ENCODE results near the gene SLC34A1. TPM values are rescaled to one million over a fixed set of nuclear protein-coding genes. Genes with fewer than 3 reads are reported as not detected.
A peak's percentile ranks its signal among the peaks of the same experiment; 100 is the strongest.

The SLC34A1 gene
- total RNA-seq, 1 donor from 2014 or later, result not detected

DNA sequence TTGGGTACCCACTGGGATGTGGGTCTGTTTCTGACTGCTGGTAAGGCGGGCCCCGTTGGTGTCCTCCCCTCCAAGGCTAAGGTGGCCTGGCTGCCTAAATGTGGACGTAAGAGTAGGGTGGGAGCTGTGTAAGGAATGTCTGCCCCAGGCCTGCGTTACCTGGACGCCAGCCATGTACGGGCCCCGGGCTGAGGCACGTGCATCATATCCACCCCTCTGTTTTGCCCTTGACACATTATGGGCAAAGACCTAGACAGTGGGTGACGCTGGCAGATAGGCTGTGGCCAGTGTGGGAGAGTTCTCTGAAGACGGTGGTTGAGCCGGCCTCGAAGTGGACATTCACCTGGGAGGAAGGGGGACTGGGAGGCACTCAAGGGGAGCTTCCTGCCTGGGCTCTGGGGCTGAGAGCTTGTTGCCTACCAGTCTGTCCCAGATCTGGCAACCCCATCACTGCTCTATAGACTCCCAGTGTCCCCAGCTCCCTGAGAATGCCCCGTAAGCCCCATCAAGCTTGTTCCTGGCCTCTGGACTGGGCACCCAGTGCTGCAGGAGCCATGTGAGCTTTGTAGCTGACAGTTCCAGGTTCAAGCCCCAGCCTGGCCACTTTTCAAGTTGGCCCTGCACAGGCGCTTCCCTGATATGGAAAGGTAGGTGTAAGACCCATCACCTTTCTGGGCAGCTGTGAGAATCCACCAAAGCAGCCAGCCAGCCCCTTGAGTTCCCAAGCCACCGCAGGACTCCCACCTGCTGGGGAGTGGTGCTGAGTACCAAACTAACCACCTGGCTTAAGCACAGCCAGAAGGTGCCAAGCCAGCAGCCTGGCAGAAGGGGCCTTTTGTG is 59.1 kb downstream of the SLC34A1 start:
- peaks cover 8% of the 10 kb centered on the region for H4K20me1 ChIP-seq (ENCODE audit: insufficient read depth, low read length)
- Mint-ChIP-seq H3K9me3 (ENCODE audit: unreplicated experiment) (peaks cover 1% of the 10 kb centered on the region), H3K4me3 (ENCODE audit: unreplicated experiment) (no peak overlapping the region), H3K4me1 (ENCODE audit: low read depth, unreplicated experiment) (peaks cover 16% of the 10 kb centered on the region), H3K27ac (ENCODE audit: unreplicated experiment) (peak overlapping the region; percentile 18), H3K36me3 (ENCODE audit: low read depth, unreplicated experiment) (peaks cover 10% of the 10 kb centered on the region), H3K27me3 (ENCODE audit: low read depth, unreplicated experiment) (no peaks in the 10 kb centered on the region)
- TF ChIP-seq, protein P1, sequence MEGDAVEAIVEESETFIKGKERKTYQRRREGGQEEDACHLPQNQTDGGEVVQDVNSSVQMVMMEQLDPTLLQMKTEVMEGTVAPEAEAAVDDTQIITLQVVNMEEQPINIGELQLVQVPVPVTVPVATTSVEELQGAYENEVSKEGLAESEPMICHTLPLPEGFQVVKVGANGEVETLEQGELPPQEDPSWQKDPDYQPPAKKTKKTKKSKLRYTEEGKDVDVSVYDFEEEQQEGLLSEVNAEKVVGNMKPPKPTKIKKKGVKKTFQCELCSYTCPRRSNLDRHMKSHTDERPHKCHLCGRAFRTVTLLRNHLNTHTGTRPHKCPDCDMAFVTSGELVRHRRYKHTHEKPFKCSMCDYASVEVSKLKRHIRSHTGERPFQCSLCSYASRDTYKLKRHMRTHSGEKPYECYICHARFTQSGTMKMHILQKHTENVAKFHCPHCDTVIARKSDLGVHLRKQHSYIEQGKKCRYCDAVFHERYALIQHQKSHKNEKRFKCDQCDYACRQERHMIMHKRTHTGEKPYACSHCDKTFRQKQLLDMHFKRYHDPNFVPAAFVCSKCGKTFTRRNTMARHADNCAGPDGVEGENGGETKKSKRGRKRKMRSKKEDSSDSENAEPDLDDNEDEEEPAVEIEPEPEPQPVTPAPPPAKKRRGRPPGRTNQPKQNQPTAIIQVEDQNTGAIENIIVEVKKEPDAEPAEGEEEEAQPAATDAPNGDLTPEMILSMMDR (IDR thresholded peaks at IDR 0.05; ENCODE audit: insufficient read depth, low read depth, low read length), result no peak
- no peak for TF ChIP-seq EZH2 (IDR thresholded peaks at IDR 0.05; ENCODE audit: insufficient read depth, low read length)
- no peaks in the 10 kb centered on the region for H3K36me3 ChIP-seq (ENCODE audit: insufficient read depth, low read length)
- FAIRE-seq (no peak), DNase-seq (ENCODE audit: low read depth) (no peak)
- H2AFZ ChIP-seq (ENCODE audit: low read depth, low read length), result no peak overlapping the region
- H3K4me3 ChIP-seq (ENCODE audit: insufficient read depth, low read depth, low read length), result no peak overlapping the region
- H3K9ac ChIP-seq (ENCODE audit: low read length), result no peak overlapping the region
- H3K27ac ChIP-seq (ENCODE audit: low read depth, low read length), result no peak overlapping the region
- H3K9me3 ChIP-seq (ENCODE audit: insufficient read depth, low read depth, low read length), result no peaks in the 10 kb centered on the region
- H3K27me3 ChIP-seq (ENCODE audit: insufficient read depth, low read length), result no peaks in the 10 kb centered on the region
- H3K4me2 ChIP-seq (ENCODE audit: low read length), result no peak overlapping the region
- H3K4me1 ChIP-seq (ENCODE audit: insufficient read depth, low read length), result peaks cover 16% of the 10 kb centered on the region
- no peaks in the 10 kb centered on the region for H3K79me2 ChIP-seq (ENCODE audit: insufficient read depth, low read length)

DNA sequence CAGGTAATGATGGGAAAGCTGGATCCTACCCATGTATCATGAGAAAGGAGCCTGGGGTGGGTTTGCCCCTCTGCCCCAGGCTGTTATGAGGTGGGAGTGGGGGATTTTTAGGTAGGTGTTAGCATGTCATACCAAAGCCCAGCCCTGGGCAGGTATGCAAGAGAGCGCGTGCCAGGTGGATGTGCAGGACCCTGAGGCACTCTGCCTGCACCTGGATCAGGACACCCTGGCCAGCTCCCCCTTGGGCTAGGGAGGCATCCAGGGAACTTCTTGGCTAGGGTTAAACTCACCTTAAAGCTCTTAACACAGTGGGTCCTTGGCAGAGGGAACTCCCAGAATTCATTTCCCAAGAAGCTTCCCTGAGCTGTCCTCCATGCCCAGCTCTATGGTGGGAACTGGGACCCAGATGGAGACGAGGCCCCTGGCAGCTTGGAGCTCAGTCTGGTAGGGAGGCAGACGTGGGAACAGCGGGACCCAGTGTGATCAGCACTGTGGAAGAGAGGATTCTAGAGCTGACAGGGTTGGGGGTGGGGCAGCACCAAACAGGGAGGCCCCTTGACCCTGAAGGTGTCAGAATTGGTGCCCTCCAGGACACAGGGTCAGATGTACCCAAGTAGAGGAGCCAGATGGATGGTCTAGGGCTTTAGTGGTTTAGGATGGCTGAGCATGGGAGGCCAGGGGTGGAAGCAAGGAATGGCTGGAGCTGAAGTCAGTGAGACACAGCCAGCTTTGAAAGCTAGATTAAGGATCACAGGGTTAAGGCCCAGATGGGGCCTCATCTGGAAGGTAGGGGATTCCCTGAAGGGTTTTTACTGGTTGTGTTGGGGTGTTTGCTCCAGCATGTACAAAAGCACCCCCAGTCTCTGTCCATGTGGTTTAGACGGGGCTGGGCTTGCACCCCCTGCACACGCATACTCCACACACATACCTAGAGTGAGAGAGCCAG is 60.1 kb downstream of the SLC34A1 start:
- peak overlapping the region; percentile 18 for H3K27ac Mint-ChIP-seq (ENCODE audit: unreplicated experiment)
- no peak overlapping the region for H3K4me3 Mint-ChIP-seq (ENCODE audit: unreplicated experiment)
- H3K36me3 Mint-ChIP-seq (ENCODE audit: low read depth, unreplicated experiment), result peaks cover 8% of the 10 kb centered on the region

More for the DNA sequence above, 60.1 kb downstream of the SLC34A1 start:
- Histone ChIP-seq H3K9ac (ENCODE audit: low read length) (no peak overlapping the region), H3K36me3 (ENCODE audit: insufficient read depth, low read length) (no peaks in the 10 kb centered on the region), H3K79me2 (ENCODE audit: insufficient read depth, low read length) (no peaks in the 10 kb centered on the region), H3K4me3 (ENCODE audit: insufficient read depth, low read depth, low read length) (no peak overlapping the region), H2AFZ (ENCODE audit: low read depth, low read length) (no peak overlapping the region), H3K9me3 (ENCODE audit: insufficient read depth, low read depth, low read length) (no peaks in the 10 kb centered on the region), H3K27ac (ENCODE audit: low read depth, low read length) (no peak overlapping the region), H3K4me1 (ENCODE audit: insufficient read depth, low read length) (peaks cover 18% of the 10 kb centered on the region), H4K20me1 (ENCODE audit: insufficient read depth, low read length) (peaks cover 13% of the 10 kb centered on the region), H3K27me3 (ENCODE audit: insufficient read depth, low read length) (no peaks in the 10 kb centered on the region), H3K4me2 (ENCODE audit: low read length) (no peak overlapping the region)
- TF ChIP-seq EZH2 (IDR thresholded peaks at IDR 0.05; ENCODE audit: insufficient read depth, low read length), result no peak
- TF ChIP-seq, protein P1 (IDR thresholded peaks at IDR 0.05; ENCODE audit: insufficient read depth, low read depth, low read length), result no peak
- DNase-seq (ENCODE audit: low read depth) (no peak), FAIRE-seq (no peak)
- Mint-ChIP-seq H3K9me3 (ENCODE audit: unreplicated experiment) (no peaks in the 10 kb centered on the region), H3K27me3 (ENCODE audit: low read depth, unreplicated experiment) (no peaks in the 10 kb centered on the region), H3K4me1 (ENCODE audit: low read depth, unreplicated experiment) (peaks cover 21% of the 10 kb centered on the region)

Measured in astrocyte (in vitro differentiated cells and primary cell).